ENCODE results near the gene HIPK3. TPM values are rescaled to one million over a fixed set of nuclear protein-coding genes. Genes with fewer than 3 reads are reported as not detected.
"Not testable (repeated sequence)": the region's sequence is repeated elsewhere in the genome, so short reads cannot be mapped to it uniquely, and the experiment has no call there.

The HIPK3 gene
- total RNA-seq, 1 donor from 2014 or later, result 50.7 TPM

DNA sequence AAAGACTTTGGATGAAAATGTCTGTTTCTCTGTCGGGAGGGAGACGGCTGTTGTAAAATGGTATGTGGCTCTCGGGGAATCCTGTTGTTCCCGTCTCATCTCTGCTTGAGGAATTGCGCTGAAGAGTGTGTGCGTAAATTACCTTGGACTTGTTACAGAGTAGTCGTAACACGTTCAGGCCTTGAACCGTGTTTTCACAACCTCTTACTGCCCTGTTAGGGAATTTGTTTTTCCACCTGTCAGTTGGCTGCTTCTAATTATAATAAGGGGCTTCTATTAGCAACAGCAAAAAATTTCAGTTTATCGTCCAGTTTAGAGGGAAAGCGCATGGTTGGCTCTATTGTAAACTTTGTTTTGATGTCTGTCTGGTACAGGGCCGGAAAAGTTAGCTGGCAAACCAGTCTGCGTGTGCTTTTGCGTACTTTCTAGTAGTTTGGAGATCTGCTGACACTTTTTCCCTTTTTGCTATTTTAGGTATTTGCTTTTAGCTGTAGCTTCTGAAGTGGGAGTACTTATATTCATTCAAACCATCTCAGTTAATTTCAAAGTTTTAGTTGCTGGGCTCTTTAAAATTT lies 1.5 kb downstream of the HIPK3 start:
- no peak for DNase-seq
- ChIA-PET CTCF (no interaction called here), POLR2A (interaction anchor here (0.6 to 2.6 kb wide), 6 partner anchors 89 to 675 kb away, joined by 3 to 15 read pairs (median 4); partner anchors contain the start of genes CSTF3, EIF3M and TCP11L1)
- Mint-ChIP-seq H3K4me1 (peaks cover 53% of the 10 kb centered on the region), H3K4me3 (peak overlapping the region; percentile 97), H3K9me3 (no peaks in the 10 kb centered on the region), H3K36me3 (ENCODE audit: low read depth) (peaks cover 9% of the 10 kb centered on the region), H3K27ac (peak overlapping the region; percentile 98), H3K27me3 (no peaks in the 10 kb centered on the region)
- ATAC-seq (ENCODE audit: low read depth), result no peak
- intact Hi-C loops (cut with micrococcal nuclease), result loop anchor here (1.0 to 5.0 kb wide), 8 partner anchors 71 to 1180 kb away; partner anchors contain the start of genes C11orf91, CAPRIN1, CAT and CD59
- TF ChIP-seq, protein P1, sequence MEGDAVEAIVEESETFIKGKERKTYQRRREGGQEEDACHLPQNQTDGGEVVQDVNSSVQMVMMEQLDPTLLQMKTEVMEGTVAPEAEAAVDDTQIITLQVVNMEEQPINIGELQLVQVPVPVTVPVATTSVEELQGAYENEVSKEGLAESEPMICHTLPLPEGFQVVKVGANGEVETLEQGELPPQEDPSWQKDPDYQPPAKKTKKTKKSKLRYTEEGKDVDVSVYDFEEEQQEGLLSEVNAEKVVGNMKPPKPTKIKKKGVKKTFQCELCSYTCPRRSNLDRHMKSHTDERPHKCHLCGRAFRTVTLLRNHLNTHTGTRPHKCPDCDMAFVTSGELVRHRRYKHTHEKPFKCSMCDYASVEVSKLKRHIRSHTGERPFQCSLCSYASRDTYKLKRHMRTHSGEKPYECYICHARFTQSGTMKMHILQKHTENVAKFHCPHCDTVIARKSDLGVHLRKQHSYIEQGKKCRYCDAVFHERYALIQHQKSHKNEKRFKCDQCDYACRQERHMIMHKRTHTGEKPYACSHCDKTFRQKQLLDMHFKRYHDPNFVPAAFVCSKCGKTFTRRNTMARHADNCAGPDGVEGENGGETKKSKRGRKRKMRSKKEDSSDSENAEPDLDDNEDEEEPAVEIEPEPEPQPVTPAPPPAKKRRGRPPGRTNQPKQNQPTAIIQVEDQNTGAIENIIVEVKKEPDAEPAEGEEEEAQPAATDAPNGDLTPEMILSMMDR (IDR thresholded peaks at IDR 0.05), result no peak

DNA sequence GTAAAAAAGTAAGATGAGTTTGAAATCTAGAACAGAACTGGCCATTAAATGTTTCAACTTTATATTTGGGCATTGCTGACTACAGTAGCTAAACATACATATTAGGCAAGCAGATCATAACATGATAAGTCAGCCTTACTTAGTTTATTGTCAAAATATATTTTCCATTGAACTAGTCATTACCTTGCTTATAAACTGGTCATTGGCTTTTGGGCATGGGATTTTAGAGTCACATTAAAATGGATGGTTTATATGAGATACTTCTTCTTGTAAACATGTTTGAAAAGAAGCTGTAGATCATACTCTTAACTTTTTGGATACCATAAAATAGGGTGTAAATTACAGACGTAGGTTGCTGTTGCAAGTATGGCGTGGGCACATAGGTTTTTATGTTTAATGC lies 2.7 kb downstream of the HIPK3 start:
- Mint-ChIP-seq H3K4me3 (no peak overlapping the region), H3K27ac (no peak overlapping the region), H3K36me3 (ENCODE audit: low read depth) (peaks cover 9% of the 10 kb centered on the region), H3K27me3 (no peaks in the 10 kb centered on the region), H3K4me1 (peaks cover 59% of the 10 kb centered on the region), H3K9me3 (no peaks in the 10 kb centered on the region)
- intact Hi-C loops (cut with micrococcal nuclease), result loop anchor here (2.0 to 5.0 kb wide), 6 partner anchors 441 to 1179 kb away; partner anchors contain the start of genes C11orf91, CAPRIN1, CAT and CD59
- TF ChIP-seq, protein P1 (IDR thresholded peaks at IDR 0.05), result no peak
- ChIA-PET CTCF (no interaction called here), POLR2A (interaction anchor here (0.6 kb wide), 1 partner anchor 852 kb away, joined by 9 read pairs; no protein-coding TSS in a partner anchor)
- no peak for DNase-seq
- no peak for ATAC-seq (ENCODE audit: low read depth)

DNA sequence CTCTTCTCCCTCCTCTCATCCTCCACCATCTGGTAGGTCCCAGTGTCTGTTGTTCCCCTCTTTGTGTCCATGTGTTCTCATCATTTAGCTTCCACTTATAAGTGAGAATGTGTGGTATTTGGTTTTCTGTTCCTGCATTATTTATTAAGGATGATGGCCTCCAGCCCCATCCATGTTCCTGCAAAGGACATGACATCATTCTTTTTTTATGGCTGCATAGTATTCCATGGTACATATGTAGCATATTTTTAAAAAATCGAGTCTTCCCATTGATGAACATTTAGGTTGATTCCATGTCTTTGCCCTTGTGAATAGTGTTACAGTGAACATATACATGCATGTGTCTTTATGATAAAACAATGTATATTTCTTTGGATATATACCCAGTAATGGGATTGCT lies 4.2 kb downstream of the HIPK3 start:
- H3K9me3 Mint-ChIP-seq; POLR2A ChIA-PET; H3K4me3 Mint-ChIP-seq; H3K36me3 Mint-ChIP-seq (ENCODE audit: low read depth); ATAC-seq (ENCODE audit: low read depth); DNase-seq; CTCF ChIA-PET; intact Hi-C loops (cut with micrococcal nuclease); H3K27ac Mint-ChIP-seq; H3K27me3 Mint-ChIP-seq: not testable (repeated sequence)
- H3K4me1 Mint-ChIP-seq, result peaks cover 61% of the 10 kb centered on the region

DNA sequence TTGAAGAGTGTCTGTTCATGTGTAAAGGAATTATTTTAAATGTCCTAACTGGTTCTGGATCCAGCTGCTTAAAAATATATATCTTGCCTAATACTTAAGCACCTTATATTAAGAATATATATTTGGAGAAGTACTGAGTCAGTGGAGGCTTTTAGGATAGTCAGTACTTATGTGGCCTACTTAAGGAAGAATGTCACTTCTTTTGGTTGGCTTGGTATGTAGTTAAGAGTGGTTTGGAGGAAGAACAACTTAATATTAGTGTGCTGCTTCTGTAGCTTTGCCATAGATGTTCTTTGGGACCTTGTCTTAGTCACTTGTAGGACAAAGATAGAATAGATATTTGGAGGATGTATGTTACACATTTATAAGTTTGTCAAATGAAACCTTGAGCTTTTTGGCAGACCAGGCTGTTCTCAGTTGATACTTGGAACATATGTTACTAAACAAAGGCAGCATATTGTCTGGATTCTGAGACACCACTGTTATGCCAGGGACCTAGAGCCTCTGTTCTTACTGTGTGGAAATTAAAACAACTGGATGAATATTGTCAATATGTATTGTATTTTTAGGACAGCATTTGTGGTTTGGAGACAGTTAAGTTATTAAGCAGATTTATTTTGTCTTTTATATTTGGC lies 4.9 kb downstream of the HIPK3 start:
- intact Hi-C loops (cut with micrococcal nuclease), result no loop called here
- CTCF ChIA-PET, result interaction anchor here (0.5 kb wide), 1 partner anchor 583 kb away, joined by 3 read pairs; no protein-coding TSS in a partner anchor
- Mint-ChIP-seq H3K9me3 (no peaks in the 10 kb centered on the region), H3K4me1 (peaks cover 59% of the 10 kb centered on the region), H3K36me3 (ENCODE audit: low read depth) (peaks cover 7% of the 10 kb centered on the region), H3K27ac (no peak overlapping the region), H3K27me3 (no peaks in the 10 kb centered on the region), H3K4me3 (no peak overlapping the region)
- ATAC-seq (ENCODE audit: low read depth) (no peak), DNase-seq (no peak)
- POLR2A ChIA-PET, result interaction anchor here (0.6 to 1.5 kb wide), 2 partner anchors 12 to 79 kb away, joined by 4 to 9 read pairs; no protein-coding TSS in a partner anchor
- TF ChIP-seq, protein P1 (IDR thresholded peaks at IDR 0.05), result no peak

DNA sequence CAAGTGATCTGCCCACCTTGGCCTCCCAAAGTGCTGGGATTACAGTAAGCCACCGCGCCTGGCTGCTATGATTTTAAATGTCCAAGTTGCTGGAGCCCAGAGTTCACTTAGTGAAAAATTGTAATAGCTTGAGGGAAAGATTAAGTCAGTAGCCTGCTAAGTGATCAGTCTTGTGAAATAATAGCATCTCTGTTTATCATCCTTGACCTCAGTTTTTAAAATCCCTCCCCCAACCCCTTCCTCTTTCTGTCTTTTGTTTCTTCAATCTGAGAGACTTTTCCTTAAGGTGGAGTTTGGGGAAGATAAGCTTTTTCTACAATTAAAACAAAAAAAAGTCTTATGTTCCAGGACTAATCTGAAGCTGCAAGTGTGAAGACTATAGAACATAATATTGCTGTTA lies 6.4 kb downstream of the HIPK3 start:
- ChIA-PET POLR2A (no interaction called here), CTCF (no interaction called here)
- Mint-ChIP-seq H3K4me3 (no peak overlapping the region), H3K27me3 (no peaks in the 10 kb centered on the region), H3K9me3 (no peaks in the 10 kb centered on the region), H3K36me3 (ENCODE audit: low read depth) (peaks cover 2% of the 10 kb centered on the region), H3K4me1 (peaks cover 60% of the 10 kb centered on the region), H3K27ac (no peak overlapping the region)
- DNase-seq (no peak), ATAC-seq (ENCODE audit: low read depth) (no peak)
- TF ChIP-seq, protein P1 (IDR thresholded peaks at IDR 0.05), result no peak
- intact Hi-C loops (cut with micrococcal nuclease), result no loop called here
